ENCODE results near the gene CNTN4. TPM values are rescaled to one million over a fixed set of nuclear protein-coding genes. Genes with fewer than 3 reads are reported as not detected.

Gene CNTN4
- total RNA-seq, 2 experiments from 2014 or later: not detected

DNA sequence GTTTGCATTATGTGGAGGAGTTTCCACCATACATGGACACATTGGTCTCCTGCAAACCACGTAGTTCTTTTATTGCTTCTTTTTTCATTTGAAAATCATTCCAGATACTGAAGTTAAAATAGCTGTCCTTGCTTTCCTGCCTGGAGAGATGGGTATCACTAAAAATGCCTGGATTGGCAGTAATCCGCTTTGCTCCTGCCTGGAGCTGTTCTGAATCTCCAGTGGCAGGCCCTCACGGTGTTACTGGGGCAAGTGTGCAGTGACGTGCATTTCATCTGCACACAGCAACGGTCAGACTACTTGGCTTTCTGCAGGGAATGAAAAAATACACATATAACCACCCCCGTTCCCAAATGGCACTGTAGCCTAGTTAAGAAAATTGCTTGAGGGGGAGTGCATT, 738.6 kb downstream of the CNTN4 start:
- ChIA-PET CTCF (no interaction called here), POLR2A (no interaction called here)

DNA sequence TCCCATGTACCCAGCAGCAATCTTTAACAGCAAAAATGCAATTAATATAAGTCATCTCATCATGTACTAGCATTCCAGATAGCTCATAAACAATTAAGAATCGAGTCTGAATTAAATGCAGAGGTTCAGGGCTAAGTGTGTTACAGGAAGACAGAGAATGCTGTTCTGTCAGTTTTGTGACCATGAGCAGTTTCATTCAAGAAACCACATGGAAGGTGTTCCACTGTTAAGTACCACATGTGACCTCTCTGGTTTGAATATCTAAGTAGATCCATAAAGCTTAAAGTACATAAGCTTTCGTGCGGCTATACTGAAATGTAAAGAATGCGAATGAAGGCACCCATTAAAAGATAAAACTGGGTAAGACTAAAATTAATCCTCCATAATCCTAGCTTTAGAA, 739.2 kb downstream of the CNTN4 start:
- CTCF ChIA-PET: no interaction called here
- POLR2A ChIA-PET: no interaction called here

DNA sequence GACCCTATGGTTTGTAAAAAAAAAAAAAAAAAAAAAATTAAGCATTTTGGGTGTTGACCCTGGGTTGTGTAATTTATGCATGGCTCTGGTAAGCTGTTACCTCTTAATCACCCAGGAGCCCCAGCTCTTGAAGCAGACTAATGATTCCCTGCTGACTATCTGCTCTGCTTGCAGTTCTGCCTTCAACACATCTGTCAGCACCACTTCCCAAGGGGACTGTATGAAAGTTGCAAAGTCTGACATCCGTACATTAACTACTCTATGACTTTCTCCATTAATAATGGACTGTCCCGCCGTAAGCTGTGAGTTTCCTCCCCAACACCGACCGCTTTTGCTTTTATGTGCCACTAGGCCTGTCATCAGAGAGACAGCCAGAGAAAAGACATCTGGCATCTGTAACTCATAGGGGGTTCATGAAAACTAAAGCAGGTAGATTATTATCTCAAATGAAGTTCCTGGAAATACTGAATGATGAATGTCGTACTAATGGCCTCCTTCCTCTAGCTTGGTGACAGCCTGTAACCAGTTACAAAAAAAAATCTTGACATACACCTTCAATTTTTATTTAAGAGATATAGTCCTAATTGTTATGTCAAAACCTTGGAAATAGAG, 740.0 kb downstream of the CNTN4 start:
- ChIA-PET POLR2A (no interaction called here), CTCF (no interaction called here)

DNA sequence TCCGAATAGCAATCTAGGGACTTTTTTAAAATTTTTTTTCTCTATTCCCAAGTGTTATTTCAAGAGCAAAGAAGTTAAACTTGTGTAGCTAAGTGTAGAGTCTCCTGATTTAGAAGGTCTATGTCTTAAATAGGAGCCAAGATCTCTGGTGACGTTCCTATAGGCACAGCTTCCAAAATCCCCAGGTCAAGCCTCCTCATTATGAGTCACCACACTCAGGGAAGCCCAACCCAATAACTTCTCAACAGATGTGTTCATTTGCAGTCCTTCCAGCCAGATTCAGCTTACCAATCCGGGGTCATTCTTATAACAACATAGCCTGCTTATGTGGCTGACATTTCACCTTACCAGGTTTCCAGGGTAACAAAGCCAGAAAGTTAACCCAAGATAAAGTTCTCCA, 741.2 kb downstream of the CNTN4 start:
- CTCF ChIA-PET: no interaction called here
- POLR2A ChIA-PET: no interaction called here

DNA sequence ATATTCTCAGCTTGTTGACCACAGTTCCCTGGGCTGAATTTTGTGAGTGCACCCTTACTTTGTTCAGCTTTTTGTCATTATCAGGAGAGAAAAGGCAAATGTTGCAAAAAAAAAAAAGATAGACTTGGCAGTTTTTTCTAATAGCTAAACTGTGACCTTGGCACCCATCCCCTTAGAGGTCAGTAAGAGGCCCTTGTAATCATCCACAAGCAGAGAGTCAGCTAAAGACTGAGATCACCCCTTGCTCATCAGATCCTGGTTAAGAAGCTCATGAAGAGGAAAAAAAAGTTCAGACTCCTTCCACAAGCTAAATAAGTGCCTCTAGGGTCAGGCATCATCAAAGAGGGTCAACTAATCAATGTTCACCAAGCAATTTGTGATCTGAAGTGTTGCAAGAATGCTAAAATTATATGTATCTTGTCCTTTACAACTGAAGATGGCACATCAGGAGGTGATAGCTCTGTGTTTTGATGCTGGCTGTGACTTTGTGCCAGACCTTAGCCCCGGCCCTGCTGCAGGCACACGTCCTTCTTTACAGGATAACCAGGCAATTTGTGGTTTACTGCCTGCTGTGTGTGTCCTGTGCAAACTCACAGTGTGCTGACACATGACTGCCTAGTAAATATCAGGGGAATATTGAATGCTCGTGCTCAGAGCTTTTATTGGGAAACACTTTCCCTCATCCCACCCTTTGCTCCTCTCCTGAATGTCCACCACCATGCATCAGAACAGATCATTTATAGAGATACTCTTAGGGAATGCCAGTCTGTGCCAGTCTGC, 748.6 kb downstream of the CNTN4 start:
- POLR2A ChIA-PET: no interaction called here

DNA sequence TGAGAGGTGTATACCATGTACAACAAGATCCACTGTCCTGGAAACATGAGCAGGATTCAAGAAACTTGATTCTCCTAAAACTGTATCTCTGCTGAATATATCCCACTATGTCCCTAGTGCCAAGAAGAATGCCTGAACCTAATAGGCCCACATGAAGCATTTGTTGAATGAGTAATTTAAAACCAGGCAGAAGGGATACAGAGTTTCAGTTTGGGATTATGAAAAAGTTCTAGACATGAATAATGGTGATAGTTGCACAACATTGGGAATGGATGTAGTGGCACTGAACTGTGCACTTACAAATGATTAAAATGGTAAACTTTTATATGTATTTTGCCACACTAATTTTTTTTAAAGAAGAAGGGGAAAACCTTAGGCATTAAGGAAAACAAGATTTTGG, 750.4 kb downstream of the CNTN4 start:
- CTCF ChIA-PET: no interaction called here
- POLR2A ChIA-PET: no interaction called here

More for the DNA sequence above, 748.6 kb downstream of the CNTN4 start:
- CTCF ChIA-PET: no interaction called here

DNA sequence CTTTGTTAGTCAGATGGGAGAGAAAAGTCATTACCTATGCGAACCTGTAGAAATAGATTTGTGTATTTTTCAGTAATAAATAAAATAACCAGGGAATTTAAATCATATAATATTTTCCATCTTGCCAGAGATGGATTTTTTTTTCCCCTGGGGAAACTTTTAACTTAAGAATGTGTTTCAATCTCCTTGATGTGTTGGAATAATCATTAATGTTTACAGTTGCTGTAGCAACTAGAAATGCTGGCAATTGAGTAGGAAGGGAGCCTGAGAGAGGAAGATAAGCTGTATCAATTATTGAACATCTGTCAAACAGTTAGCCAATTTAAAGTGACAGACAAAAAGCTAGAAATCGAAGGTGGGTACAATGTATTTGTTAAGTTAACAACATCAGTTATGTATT, 752.0 kb downstream of the CNTN4 start:
- CTCF ChIA-PET: no interaction called here
- POLR2A ChIA-PET: no interaction called here

DNA sequence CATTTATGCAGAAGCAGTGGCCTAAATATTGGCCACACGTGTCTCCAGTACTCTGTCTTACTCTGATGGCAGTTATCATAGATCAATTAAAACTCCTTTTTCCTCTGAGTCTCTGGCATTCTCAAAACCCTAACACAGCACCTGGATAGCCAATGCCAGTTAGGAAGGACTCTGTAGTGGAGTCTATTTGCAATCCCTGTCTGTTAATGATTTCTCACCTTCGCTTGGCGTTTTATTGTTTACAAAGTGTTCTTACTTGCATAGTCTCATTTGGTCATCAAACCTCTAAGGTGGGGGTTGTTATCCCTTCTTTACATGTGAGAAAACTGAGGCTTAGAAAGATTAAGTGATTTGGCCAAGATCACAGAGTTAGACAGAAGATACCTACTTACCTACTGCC, 752.7 kb downstream of the CNTN4 start:
- ChIA-PET CTCF (no interaction called here), POLR2A (no interaction called here)

DNA sequence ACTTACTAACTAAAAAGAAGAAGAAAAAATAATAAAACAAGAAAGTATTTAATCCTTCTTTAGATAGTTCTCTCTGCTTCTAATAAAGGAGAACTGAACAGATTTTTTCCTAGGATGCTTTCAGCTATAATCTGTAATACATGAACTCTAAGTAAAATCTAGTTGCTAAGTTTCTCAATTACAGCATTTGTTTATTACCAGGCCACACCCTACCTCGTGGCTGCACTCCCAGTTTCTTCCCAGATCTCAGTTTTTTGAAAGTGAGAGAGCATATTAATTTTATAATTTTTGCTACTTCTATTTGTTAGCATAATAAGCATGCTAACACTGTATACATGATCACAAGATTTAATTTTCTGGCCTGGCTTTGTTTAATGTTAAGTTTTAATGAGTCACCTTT, 753.2 kb downstream of the CNTN4 start:
- CTCF ChIA-PET: no interaction called here
- POLR2A ChIA-PET: no interaction called here

DNA sequence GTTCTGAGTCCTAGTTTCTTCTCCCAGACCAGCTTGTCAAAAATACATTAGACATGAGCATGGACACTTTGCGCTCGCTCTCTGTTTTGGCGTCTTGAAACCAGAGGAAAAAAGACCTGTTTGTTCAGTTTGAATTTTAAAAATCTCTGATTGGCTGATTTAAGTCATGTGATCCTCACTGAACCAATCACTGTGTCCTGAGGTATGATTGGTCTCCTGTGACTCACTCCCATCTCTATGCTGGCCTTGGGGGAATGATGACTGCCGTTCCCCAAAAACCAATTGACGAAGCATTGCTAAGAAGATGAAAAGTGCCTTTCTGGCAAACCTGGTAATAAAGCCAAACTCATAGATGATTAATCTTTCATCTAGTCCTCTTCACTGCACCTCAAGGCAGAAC, 755.0 kb downstream of the CNTN4 start:
- POLR2A ChIA-PET: no interaction called here
- CTCF ChIA-PET: no interaction called here

DNA sequence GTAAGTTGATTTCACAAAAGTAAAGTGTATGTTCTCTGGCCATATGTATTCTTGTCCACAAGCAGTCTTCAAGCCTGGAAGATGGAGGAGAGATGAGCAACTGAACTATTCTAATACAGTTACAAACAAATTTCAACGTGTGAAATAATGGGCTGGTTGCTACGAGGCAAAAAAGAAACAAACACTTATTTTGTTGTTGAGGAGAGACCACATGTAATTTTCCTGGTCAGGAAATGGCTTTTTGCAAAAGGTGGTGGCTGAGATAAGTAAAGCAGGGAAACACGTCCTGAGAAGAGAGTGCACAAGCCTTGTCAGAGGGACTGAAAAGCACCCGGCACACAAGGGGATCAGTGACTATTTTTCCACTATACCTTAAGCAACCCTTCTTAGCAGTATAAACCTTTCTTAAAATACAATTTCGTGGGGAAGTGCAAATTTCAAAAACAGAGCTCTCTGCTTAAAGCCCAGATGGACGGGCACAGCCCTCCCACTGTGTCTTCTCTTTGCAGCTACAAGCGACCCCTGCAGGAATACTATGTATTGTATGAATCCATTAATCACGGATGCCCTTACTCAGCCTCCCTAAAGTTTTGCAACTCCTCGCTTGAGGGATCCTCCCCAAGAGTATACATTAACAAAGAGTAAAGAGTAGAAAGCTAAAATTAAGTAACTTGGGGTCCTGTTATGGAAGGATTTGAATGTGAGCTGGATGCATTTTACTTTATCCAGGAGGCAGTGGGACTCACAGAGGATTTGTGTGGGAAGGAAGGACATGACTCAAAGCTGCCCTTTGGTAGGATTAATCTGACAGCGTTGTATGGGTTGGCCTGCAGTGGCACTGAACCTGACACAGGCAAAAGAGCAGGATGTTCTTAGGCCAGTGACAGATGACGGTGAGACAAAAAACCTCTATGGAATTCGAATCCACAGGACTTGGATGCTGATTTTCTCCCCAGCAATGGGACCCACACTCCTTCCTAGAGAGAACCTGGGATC, 757.8 kb downstream of the CNTN4 start:
- CTCF ChIA-PET: no interaction called here

DNA sequence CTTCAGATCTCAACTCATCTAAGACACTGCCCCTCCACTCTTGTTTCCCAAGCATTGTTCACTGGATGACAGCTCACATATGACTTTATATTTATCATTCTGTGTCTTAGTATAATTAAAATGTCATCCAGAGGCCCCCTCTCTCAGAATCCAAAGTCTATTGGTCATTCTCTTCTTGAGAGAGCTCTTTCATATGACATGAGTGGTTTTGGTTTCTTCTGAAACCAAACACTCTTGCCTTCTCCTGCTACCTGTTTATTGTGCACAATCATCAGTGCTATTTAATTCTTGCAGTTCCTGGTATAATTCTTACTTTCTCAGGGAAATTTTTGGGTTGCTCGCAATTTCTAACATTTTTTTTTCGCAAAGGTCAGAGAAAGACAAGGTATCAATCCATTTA, 762.0 kb downstream of the CNTN4 start:
- ChIA-PET CTCF (no interaction called here), POLR2A (no interaction called here)

More for the DNA sequence above, 757.8 kb downstream of the CNTN4 start:
- POLR2A ChIA-PET: no interaction called here

DNA sequence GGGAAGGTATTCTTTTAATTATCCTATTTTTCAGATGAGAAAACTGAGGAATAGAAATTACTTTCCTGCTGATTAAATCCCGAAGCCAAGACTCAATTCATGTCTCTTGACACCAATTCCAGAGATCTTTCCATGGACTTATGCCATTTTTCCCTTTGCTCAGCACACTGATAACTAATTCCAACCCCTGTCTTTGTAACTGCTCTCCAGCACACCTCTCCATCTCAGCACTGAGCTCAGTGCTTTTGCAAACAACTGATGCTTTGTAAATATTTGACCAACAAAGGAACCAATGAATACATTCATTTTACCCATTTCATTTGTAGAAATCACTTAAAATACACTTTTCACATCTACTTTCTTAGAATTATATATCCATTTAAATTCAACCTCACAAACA, 762.5 kb downstream of the CNTN4 start:
- POLR2A ChIA-PET: no interaction called here
- CTCF ChIA-PET: no interaction called here

DNA sequence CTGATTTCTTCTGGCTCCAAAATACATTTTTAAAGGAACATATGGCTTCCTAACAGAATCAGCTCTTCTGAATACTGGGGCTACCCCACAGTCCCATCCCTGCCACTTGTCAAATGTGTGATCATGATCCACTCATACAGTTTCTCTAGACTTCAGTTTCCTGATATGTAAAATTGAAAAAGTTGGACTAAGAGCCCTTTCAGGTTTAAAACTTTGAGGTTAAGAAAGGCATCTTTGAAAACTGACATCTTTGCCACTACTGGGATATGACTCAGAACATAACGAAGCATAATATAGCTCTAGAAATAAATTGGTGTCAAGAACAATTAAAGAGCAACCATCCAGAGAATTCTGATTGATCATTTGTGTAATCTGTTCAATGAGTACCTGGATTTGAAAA, 763.3 kb downstream of the CNTN4 start:
- POLR2A ChIA-PET: no interaction called here
- CTCF ChIA-PET: no interaction called here

DNA sequence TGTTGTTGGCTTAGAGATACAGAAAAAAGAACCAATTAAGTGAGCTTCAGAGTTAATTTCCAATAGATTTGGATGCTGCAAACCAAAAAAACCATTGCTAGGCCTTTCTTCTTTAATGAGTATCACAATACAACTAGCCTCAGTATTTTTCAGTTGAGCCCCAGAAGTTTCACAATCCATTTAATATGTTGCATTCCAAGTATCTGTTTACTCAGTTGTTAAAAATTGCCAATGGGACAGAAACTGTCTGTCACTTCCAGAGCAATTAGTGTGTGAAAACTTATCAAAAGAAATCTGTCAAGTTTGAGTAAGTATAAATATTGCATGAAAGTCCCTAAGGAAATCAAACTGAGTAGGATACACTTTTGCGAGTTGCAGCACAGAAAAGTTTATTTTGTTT, 763.7 kb downstream of the CNTN4 start:
- ChIA-PET CTCF (no interaction called here), POLR2A (no interaction called here)

DNA sequence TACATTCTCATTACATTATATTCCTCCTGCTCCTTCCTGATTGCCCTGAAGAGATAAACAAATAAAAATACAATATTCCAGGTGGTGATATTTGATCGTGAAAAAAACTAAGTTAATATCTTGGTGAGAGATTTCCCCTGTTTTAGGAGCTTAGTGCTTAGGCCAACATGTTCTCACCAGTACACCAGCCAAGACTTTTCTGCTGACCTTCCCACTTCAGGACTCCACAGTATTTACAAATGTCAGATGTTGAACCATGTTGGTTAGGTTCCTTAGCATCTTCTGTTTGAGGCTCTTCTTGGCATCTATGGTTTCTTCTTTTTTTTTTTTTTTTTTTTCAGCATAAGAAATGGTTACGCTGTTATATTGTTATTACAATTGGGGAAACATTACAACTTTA, 764.5 kb downstream of the CNTN4 start:
- ChIA-PET CTCF (interaction anchor here (0.7 kb wide), 1 partner anchor 124 kb away, joined by 4 read pairs; no protein-coding TSS in a partner anchor), POLR2A (no interaction called here)

DNA sequence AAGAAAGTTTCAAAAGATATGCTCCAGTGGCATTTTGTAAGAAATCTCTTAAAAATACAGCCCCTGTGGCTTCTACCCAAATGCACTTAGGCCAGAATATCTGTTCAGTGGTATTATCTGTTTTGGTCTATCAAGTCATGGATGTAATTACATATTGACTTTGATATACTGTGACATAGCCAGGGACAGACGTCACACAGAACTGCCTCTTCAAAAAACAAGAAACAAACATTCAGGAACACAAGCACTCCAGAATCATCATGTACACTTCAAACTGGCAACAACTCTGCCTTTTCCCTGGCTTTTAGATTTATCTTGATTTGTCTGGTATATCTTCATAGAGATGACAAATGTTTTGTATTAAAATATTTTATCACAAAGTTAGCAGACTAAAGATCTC, 771.2 kb downstream of the CNTN4 start:
- ChIA-PET CTCF (no interaction called here), POLR2A (no interaction called here)

DNA sequence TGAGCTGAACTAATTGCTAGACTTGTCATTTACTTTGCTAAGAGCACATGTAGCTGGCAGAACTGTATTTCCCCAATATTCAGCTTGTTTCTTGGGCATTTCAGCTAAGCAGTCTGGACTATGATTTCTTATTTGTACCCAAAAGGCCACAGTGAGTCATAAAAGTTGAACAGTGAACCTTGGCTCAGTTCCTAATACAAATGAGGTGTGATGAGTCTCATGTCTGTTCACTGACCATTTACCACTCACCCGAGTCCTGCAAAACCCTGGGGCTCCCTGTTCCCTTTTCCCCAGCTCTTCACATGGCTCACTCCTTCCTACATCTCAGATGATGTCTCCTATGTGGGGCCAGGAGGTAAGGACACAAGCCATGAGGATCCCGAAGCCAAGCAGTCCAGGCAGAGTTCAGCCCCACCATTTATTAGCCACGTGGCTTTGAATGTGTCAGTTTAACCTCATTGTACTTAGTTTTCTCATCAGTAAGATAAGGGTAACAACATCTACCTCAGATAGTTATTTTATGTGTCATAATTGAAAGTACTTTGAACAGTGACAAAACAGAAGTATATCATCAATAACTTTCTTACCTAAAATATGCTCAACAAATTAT, 772.2 kb downstream of the CNTN4 start:
- ChIA-PET POLR2A (no interaction called here), CTCF (no interaction called here)

DNA sequence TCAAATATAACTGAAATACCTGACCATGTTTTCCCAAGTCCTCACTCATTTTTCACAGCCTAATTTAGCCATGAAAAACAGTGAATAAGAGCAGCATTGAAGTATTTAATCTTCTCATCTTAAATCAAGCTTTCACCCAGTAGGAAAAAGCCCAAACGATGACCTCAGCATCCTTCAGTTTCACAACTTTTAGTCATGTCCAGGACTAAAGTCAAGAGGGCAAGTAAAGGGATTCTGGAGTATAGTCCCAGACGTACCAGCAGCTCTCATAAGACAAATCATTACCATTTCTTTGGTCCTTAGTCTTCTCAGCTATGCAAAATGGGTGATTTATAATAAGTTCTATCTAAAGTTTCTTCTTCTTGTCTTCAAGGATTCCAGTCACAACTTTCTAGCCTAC, 774.2 kb downstream of the CNTN4 start:
- POLR2A ChIA-PET: no interaction called here

DNA sequence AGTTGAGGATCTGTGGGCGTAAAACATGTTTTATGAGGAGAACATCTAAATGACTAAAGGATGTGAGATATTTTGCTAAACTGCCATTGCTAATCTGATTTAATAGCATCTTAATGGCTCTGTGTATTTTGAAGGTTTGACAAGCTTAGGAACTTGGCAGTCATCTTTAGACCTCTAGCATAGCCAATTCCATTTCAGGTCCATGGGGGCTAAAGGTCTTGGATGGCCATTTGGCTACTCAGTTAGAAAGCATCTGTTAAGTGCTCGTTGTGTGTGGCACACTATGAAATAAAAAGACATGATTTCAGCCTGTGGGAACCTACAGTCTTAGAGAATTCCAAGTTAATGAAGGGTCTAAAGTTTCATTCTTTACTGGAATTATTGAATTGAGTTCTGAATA, 775.3 kb downstream of the CNTN4 start:
- ChIA-PET CTCF (no interaction called here), POLR2A (no interaction called here)

More for the DNA sequence above, 774.2 kb downstream of the CNTN4 start:
- CTCF ChIA-PET: no interaction called here

DNA sequence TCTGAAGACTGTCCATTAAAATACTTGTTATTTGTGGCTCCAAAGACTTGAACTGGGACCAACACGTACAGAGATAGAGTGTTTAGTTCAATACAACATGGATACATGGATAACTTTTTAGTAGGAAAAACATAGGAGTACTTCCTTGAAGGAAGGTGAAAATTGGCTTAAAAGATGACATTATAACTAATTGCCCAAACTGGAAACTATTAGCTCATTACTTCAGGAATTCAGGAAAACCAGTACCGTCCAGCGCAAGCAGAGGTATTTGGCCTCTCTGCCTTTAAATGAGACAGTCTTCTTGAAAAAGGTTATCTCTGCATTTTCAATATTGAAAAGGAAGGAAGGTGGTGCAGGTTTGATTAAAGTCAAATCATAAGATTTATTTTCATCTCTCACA, 777.0 kb downstream of the CNTN4 start:
- CTCF ChIA-PET: no interaction called here
- POLR2A ChIA-PET: no interaction called here
